Activated gamma-delta T cell treated with Interleukin-2 at 50 U/mL for 16 hours (primary cell): ENCODE results near the gene RAB27B.

Experiments used
- DNase-seq: peaks from one replicate; pipeline ENCODE4 v3.0.0-alpha.2; 2020

RAB27B gene

DNA sequence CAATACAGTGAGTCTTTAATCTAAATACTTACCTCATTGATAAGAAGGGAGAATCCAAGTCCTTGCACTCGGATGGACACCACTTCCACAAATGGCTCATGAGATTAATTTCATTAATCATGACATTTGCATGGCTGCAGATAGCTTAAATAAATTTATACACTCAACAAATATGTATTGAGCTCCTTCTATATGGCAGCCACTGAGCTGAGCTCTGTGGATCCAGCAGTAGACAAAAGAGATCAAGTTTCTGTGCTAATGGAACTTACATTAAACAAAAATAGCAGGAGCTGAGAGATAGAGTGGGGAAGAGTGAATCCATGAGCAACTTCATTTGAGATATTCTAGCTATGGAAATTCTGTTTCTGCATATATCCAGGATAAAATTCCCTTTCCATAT lies 44.4 kb downstream of the RAB27B start:
- DNase-seq: no peak

DNA sequence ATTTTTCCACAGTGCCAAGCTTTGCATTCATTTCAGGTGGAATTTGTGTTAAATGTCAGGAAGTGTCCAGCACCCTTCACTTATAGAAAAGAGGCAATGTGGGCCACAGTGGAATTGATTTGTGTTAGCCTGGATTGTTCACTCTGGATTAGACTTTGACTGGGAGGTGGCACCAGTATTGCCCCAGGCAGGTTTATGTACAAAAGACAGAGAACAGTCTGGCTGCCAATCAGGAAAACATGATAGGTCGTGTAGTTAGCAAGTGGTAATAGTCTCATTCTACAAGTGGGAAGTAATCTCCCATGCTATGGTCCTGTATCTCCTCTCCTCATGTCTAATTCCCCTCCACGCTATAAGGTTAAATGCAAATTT lies 45.6 kb downstream of the RAB27B start:
- no peak for DNase-seq

DNA sequence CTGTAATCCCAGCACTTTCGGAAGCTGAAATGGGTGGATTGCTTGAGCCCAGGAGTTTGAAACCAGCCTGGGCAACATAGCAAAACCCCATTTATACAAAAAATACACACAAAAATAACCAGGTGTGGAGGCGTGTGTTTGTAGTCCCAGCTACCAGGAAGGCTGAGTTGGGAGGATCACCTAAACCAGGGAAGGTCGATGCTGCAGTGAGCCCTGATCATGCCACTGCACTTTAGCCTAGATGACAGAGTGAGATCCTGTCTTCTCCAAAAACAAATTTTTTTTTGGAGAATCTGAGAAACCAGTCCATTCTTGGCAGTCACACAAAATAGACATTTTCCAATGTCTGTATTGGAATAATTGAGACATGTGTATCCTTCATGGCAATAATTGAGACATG lies 46.8 kb downstream of the RAB27B start:
- no peak for DNase-seq

DNA sequence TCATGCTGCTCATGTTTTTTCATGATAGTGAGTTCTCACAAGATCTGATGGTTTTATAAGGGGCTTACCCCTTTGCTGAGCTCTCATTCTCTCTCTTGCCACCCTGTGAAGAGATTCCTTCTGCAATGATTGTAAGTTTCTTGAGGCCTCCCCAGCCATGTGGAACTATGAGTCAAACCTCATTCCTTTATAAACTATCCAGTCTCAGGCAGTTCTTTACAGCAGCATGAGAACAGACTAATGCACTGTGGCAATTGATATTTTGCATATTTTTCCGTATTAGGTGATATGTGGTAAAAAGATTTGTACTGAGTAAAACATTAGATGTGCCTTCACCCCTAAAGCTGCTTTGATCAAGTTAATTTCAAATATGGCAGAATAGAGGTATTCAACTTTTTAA lies 48.8 kb downstream of the RAB27B start:
- DNase-seq: no peak

DNA sequence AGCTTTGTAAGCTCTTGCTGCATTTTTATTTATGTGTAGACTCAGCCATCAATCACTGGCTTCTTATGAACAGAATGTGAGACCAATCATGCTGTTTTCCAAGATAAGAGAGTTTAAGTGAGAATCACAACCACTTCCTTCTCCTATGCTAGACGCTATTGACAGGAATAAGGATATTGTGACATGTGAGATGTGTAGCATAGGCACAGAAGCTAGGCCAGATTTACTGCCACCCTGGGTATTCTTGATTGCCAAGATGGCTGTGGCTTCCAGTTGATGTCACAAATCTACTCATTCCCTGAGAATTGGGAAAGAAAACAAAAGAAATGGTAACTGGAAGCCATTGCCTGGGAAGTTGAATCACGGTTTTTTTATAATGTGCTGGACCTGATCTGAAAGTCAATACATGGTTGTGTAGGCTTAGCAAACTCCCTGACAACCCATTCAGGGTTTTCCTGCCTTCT lies 49.9 kb downstream of the RAB27B start:
- DNase-seq: no peak

DNA sequence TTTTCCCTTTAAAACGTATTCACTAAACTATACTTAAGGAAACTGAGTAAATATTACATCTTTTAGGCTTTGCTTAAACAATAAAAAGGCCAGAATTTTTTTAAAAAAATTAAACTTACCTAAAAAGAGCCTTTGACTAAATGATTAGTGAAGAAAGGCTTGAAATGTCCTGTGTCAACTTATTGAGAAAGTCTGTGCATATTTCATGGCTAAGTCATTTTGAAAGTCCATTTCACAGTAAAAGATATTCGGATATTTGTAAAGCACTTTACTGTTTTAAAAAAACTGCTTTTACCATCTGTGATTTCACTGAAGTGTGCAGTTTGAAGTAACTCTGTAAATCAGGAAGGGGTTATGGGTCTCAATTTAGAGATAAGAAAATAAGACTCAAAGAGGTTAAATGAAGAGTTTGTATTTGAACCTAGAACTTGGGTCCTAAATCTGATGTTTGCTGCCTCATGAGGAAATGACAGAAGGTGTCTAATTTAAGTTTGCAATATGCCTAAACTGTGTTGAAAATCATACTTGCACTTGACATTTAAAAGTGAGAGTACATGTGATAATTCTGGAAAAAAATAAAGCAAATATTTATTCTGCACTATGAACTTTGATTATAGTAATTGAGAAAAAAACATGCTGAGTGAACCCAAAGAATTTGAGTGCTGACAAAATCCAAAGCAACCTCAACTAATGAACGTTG lies 50.5 kb downstream of the RAB27B start:
- DNase-seq: no peak

DNA sequence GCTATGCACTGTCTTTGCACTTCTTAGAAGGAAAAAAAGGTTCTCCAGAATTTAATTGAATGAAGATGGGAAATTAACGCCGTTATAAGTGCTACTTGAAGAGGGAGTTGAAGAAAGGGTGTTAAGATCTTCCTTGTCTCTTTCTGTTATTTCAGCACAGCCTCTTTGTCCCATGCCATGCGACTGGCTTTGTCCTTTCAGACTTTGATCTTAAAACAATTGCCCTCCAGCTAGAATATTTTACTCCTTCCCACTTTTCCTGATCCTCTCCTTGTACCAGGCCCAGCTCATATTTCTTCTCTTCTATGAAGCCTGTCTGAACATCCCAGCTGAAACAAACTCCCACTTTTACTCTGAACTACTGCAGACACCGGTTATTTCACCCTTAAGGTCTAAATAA lies 51.4 kb downstream of the RAB27B start:
- DNase-seq: no peak

DNA sequence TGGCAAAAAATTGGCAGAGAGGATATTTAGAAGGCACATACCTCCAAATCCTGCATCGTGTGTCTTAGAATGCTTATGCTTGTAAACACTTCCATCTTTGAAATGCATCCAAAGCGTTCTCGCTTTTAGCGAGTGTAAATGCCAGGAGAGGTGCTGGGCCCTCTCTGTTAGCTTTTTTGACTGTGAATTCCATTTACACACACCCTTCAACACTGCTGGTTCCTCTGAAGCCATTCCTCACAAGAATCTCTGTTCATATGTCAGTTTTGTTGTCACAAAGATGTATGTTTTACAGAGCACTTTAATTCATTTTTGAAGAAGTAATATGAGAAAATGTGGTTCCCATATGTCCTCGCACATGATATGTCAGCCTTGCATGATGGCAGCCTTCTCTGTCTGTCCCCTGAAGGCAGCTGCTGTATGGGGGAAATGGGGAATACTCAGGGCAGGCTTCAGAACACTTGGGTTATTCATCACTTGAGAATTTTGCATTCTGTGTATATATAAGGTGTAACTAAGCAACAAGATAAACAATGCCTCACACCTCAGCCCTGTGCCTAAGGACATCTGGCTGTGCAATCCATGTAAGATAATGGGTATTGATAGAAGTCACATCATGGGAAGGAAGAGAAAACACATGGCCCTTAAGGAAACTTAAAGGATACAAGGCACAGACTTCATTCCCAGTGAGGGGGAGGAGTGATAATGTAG lies 52.3 kb downstream of the RAB27B start:
- DNase-seq: no peak

DNA sequence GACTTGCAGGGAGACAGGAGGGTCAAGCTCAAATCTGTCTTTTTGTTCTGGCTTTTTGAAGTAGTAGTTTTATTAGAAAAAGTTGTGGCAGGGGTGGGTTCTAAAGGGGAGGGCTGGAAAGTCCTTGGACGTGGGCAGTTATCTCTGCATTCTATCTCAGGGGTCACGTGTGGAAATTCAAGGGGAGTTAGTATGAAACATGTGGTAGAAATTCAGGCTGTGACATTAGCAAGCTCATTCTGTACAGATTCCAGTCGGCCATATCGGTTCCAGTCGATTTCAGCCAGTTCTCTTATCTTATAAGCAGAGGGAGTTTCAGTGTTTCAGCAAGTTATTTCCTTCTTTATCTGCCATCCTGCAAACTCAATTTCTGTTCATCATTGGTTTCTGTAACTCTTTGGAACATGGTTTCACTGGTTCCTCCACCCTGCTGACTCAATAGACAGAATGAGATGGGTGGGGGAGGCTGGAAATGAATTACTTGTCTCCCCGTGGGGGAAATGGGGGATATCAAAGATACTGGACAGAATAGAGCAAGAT lies 53.0 kb downstream of the RAB27B start:
- no peak for DNase-seq

DNA sequence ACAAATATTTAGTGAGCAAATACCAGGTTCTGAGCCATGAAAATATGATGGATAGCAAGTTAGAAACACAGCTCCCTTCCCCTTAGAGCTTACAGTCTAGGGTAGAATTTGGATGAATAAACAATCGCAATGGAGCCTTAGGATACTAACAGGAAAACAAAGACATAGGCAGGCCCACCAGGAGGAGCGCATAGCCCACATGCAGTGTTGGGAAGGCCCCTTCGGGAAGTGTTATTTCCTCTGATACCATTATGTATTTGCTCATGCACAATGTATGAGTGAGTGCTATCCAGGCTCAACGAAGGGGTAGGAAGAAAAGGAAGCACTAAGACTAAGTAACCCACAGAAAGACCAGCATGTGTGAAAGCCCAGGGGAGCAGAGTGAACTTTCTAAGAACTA lies 54.0 kb downstream of the RAB27B start:
- no peak for DNase-seq

DNA sequence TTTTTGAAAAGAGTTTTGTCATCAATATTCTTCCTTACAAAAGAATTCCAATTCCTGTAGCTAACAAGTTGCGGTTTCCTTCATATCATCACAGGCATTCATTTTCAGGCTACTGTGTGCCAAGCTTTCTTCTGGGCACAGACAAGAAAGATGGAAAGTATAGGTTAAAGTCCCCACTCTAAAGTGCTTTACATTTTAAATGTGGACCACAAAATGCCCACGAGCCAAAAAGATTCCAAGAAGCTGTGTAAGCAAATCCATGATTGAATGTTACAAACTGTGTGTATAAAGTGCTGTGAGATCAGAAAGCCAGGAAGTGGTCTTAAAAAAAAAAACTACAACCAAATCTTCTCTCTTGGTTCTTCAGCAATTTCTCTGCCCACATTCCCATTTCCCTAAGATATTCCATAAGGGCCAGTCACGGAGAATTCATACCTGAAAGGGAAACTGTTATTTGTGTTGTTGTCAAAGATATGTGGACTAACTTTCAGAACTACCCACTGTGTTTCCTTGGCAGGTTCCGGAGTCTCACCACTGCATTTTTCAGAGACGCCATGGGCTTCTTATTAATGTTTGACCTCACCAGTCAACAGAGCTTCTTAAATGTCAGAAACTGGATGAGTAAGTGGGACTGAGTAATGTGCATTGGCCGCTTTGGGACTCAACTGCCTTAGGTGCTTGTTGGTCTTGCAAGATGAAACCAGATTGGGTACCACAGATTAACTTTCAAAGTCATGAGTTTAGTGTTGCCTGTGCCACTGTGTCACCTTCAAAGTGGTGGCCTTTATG lies 55.7 kb downstream of the RAB27B start:
- DNase-seq: no peak

DNA sequence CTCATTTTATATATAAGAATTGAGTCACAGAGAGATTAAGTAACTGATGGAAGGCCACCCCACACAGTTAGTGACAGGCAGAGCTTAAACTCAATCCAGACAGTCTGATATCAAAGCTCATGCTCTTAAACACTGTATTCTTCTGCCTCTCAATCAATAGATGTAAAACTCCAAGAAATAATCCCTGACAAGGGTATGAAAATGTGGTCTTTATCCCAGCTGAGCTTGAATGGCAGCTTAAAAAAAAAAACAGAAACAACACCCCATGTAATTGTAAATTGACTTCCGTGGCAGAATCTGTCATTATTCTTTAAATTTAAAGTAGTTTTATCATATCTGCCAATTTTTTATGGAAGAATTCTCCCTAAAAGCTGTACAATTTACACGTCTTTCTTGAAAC lies 60.1 kb downstream of the RAB27B start:
- no peak for DNase-seq

DNA sequence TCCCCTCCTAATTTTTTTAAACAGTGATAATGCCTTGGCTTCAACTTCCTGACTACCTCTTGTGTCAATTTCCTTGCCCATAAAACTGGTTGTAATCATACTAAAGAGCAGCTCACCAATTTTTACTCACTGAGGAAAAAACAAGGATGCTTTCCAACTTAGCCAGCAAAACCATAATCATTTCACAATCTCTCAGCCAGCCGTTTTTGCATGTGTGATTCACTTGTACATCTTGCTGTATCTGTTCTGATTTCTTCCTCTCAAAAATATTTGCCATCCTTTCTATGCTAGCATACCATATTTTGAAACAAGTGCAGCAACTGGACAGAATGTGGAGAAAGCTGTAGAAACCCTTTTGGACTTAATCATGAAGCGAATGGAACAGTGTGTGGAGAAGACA lies 60.7 kb downstream of the RAB27B start:
- no peak for DNase-seq

DNA sequence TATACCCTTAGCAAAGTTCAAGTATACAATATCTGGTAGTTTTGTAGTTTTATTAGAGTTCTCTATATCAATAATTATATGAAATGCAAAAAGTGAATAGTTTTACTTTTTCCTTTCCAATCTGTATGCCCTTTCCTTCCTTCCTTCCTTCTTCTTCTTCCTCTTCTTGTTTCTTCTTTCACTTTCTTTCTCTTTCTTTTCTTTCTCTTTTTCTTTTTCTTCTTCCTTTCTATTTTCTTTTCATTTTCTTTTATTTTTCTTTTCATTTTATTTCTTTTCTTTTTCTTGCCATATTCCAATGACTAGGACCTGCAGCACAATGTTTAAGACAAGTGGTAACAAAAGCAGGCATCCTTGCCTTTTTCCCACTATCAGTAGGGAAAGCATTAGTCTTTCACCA lies 71.2 kb downstream of the RAB27B start:
- DNase-seq: no peak

DNA sequence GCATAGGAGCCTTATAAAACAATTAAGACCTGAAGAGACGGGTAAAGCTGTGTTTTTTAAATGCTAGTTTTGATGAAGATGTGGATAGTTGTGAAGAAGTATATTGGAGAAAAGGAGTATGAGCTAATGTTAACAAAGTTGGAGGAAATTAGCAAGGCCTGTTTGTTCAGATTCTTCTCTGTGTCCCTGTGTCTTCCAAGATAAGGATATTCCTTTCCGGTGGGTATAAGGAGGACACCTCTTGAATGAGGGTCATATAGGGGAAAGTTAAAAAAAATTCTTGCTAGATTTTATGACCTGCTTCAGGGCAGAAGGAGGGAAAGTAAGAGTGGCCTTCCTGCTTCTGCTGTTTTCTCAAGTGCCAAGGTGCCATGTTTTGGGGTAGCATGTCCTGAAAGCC lies 72.0 kb downstream of the RAB27B start:
- DNase-seq: no peak

DNA sequence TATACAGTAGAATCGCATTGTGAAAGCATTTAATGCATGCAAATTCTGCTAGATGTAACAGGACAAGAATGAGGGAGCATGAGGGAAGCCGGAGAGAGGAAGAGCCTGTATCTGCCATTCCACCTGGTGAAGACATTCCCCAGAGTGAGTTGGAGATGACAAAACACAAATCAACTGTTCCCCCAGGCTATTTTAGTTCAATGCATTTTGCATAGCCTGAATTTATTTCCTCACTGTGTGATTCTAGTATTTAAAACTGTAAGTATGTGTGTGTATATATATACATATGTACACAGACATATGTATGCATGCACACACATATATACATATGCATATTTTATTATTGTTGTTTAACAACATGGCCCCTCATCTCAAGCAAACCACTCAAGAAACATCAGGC lies 76.3 kb downstream of the RAB27B start:
- DNase-seq: no peak

DNA sequence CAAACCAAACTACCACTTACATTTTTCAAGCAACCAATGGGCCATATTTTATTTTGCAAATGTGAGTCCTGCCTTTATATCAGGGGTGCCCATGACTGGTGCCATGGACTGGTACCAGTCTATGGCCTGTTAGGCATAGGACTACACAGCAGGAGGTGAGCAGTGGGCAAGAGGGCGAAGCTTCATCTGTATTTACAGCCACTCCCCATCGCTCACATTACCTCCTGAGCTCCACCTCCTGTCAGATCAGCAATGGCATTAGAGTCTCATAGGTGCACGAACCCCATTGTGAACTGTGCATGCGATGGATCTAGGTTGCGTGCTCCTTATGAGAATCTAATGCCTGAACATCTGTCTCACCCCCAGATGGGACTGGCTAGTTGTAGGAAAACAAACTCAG lies 77.4 kb downstream of the RAB27B start:
- no peak for DNase-seq

DNA sequence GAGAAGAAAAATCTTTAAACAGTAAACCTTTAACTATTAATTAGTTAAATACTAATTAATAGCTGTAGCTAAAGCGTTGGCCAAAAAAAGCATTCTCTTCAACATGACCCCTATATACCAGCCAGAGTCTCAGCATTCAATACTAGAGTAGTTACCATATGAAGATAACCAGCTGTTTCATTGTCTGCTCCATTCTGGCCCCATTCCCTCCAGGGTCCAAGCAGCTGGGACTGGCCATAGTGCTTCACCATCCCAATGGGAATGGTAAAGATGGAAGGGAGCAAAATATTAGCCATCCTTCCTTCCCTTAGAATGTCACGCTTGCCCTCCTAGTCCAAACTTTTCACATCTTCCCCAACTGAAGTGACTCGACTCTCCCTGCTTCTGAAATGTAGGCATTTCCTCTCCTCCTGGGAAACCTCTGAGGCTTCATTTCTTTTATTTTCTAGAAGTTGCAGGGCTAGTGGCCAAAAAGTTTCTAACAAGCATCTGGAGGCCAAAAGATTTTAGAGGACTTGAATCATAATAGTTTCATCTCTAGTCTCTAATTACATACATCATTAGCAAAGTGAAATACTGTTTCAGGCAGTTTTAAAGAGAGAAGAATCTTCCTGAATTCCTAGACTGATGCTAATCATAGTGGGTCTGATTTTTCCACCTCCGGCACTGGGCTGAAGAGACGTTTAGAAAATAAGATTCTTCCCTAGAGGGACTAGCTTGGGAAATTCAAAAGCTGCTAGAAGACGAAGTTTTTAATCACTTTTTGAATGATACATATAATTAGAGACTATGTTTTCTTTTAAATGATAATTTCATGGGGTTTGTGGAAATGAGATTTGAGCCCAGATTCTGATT lies 78.3 kb downstream of the RAB27B start:
- DNase-seq: no peak

DNA sequence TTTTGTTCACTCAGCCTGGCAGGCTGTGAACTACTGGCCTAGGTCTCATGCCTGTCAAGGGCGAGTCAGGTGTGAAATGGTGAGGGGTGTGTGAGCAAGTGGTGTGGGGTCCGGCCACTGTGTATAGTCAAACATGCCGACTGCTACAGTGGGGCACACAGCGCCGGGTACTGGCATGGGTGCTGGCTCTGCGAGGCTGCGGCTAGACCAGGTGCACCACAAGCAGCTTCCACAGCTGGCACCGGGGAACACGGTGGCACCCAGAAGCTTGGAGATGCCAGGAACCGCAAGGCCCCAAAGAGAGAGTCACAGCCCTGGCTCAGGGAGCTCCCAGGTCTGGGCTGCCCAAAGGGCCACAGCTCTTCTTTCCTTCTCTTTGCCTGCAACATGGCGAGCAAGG lies 81.3 kb downstream of the RAB27B start:
- DNase-seq: no peak

DNA sequence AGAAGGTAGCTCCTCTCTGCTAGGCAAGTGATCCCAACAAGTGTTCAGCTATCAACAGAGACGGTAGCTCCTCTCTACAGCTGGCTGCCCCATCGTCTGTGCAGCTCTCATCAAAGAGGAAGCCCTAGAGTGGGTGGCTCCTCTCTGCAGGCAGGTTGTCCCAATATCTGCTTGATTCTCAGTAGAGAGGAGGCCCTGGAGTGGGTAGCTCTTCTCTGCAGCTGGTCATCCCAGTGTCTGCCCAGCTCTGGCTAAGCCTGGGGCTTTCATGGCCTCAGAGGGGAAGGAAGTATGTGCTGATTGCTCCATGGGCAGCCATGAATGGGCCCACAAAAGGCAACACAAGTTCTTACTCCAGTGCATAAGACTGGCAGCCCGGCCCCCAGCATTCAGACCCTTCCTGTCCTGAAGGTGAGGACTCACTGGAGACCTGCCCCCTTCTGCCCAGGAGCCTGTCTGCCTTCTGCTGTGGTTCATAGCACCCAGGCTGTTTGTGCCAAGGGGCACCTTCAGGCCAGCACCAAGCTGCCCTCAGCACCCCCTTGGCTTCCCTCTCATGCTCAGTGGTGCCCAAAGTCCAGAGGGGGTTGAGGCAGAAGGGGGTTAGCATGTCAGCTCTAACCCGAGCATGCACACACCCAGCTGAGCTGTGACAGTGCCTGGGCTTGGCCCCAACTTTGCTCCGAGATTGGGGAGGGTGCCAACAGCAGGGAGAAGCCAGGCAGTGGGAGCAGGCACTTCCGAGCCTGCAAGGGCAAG lies 82.1 kb downstream of the RAB27B start:
- no peak for DNase-seq

DNA sequence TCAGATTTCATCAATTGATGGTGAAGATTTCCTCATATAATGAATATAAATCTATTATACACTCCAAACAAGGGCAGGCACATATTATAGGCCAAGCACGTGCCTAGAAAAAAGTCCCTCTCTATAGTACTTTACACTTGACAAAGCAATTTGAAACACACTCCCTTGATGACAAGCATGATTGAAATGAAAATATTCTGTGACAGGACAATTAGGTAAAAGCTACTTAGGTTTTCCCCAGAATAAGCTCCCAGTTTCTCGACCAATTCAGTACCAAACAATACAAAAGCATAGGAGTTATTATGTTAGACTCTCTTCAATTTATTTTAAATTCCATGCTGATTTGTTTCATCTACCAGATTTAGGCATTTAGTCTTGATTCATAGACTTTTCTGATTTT lies 83.3 kb downstream of the RAB27B start:
- no peak for DNase-seq

DNA sequence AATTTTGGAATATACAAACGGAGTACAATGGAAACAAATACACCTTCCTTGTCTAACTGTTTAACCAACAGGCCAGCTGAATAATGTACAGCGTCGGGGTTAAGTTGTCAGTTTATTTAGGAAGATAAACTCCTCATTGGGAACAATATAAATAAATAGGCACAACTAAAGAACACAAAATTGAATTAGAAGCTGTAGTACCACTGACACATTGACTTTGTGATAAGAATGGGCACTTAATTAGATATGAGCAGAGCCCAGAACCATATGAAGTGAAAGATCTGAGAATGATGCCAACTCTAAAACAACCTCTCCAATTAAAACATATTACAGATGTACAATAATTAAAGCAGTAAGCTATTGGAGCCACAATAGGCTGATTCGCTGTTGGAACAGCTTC lies 86.5 kb downstream of the RAB27B start:
- DNase-seq: no peak
